HUES48 (cell line): ENCODE measurements around the gene FPR3.

Experiments used
- H3K27ac ChIP-seq: one replicate; pipeline ENCODE4 v1.7.0; 2013; ENCODE audit warnings: low read depth, low read length, inconsistent platforms
- H3K27me3 ChIP-seq: 2 replicates; pipeline ENCODE4 v1.6.1; 2013; ENCODE audit warnings: mild to moderate bottlenecking, low read length; ENCODE audit not compliant: control insufficient read depth, insufficient read depth
- H3K36me3 ChIP-seq: 2 replicates; pipeline ENCODE4 v1.6.1; 2013; ENCODE audit warnings: low read length; ENCODE audit not compliant: control insufficient read depth, insufficient read depth
- H3K4me1 ChIP-seq: 2 replicates; pipeline ENCODE4 v1.6.1; 2013; ENCODE audit warnings: mild to moderate bottlenecking, low read length; ENCODE audit not compliant: control insufficient read depth, insufficient read depth
- H3K4me3 ChIP-seq: 2 replicates; pipeline ENCODE4 v1.5.1; 2013; ENCODE audit warnings: mild to moderate bottlenecking, low read depth, low read length
- H3K9ac ChIP-seq: 2 replicates; pipeline ENCODE4 v1.6.1; 2013; ENCODE audit warnings: mild to moderate bottlenecking, low read depth, low read length, moderate library complexity
- H3K9me3 ChIP-seq: 2 replicates; pipeline ENCODE4 v1.6.1; 2013; ENCODE audit warnings: low read length; ENCODE audit not compliant: control insufficient read depth, insufficient read depth

Gene FPR3

GRCh38 chr19:51784109-51784785 lies 10.7 kb upstream of the FPR3 start:
- Histone ChIP-seq H3K27me3 (0 out of 2 replicates have a peak, but pooled peaks cover 8% of the 10 kb centered on the region), H3K9me3 (peaks cover 12% of the 10 kb centered on the region), H3K4me3 (no peak overlapping the region), H3K36me3 (no peaks in the 10 kb centered on the region), H3K9ac (no peak overlapping the region), H3K4me1 (no peaks in the 10 kb centered on the region), H3K27ac (no peak overlapping the region)

GRCh38 chr19:51784922-51785690 lies 9.9 kb upstream of the FPR3 start:
- Histone ChIP-seq H3K4me1 (no peaks in the 10 kb centered on the region), H3K9me3 (peaks cover 17% of the 10 kb centered on the region), H3K4me3 (no peak overlapping the region), H3K27ac (no peak overlapping the region), H3K27me3 (0 out of 2 replicates have a peak, but pooled peaks cover 7% of the 10 kb centered on the region), H3K9ac (no peak overlapping the region), H3K36me3 (no peaks in the 10 kb centered on the region)

- H3K27ac ChIP-seq = no peak overlapping the region
- no peaks in the 10 kb centered on the region for H3K4me1 ChIP-seq
- H3K36me3 ChIP-seq = no peaks in the 10 kb centered on the region
- H3K27me3 ChIP-seq = no peaks in the 10 kb centered on the region
- H3K9ac ChIP-seq = no peak overlapping the region
- no peak overlapping the region for H3K4me3 ChIP-seq
- H3K9me3 ChIP-seq = peaks cover 23% of the 10 kb centered on the region
Measured at GRCh38 chr19:51786646-51787494, 8.1 kb upstream of the FPR3 start.

GRCh38 chr19:51788029-51788428 lies 6.9 kb upstream of the FPR3 start:
- H3K4me3 ChIP-seq = no peak overlapping the region
- H3K27ac ChIP-seq = no peak overlapping the region
- H3K9me3 ChIP-seq = peaks cover 23% of the 10 kb centered on the region
- no peaks in the 10 kb centered on the region for H3K4me1 ChIP-seq
- no peak overlapping the region for H3K9ac ChIP-seq
- H3K27me3 ChIP-seq = no peaks in the 10 kb centered on the region
- no peaks in the 10 kb centered on the region for H3K36me3 ChIP-seq

- no peak overlapping the region for H3K9ac ChIP-seq
- no peaks in the 10 kb centered on the region for H3K27me3 ChIP-seq
Measured at GRCh38 chr19:51789061-51789795, 5.7 kb upstream of the FPR3 start.

GRCh38 chr19:51792932-51793331 lies 2.0 kb upstream of the FPR3 start:
- no peaks in the 10 kb centered on the region for H3K27me3 ChIP-seq
- H3K4me1 ChIP-seq = no peaks in the 10 kb centered on the region
- H3K27ac ChIP-seq = no peak overlapping the region

More at GRCh38 chr19:51789061-51789795, 5.7 kb upstream of the FPR3 start:
- Histone ChIP-seq H3K4me1 (no peaks in the 10 kb centered on the region), H3K9me3 (peaks cover 32% of the 10 kb centered on the region), H3K27ac (no peak overlapping the region), H3K36me3 (no peaks in the 10 kb centered on the region), H3K4me3 (no peak overlapping the region)

GRCh38 chr19:51793994-51794393 lies 963 bp upstream of the FPR3 start:
- Histone ChIP-seq H3K36me3 (no peaks in the 10 kb centered on the region), H3K9me3 (peaks cover 45% of the 10 kb centered on the region; the same call in 1 of the 2 replicates), H3K4me3 (no peak overlapping the region), H3K27ac (no peak overlapping the region), H3K9ac (no peak overlapping the region), H3K4me1 (no peaks in the 10 kb centered on the region), H3K27me3 (no peaks in the 10 kb centered on the region)

More at GRCh38 chr19:51792932-51793331, 2.0 kb upstream of the FPR3 start:
- no peaks in the 10 kb centered on the region for H3K36me3 ChIP-seq
- H3K9me3 ChIP-seq = peaks cover 40% of the 10 kb centered on the region
- no peak overlapping the region for H3K4me3 ChIP-seq
- H3K9ac ChIP-seq = no peak overlapping the region

- Histone ChIP-seq H3K36me3 (no peaks in the 10 kb centered on the region), H3K27me3 (no peaks in the 10 kb centered on the region), H3K4me3 (no peak overlapping the region), H3K9me3 (peaks cover 54% of the 10 kb centered on the region), H3K27ac (no peak overlapping the region), H3K9ac (no peak overlapping the region), H3K4me1 (no peaks in the 10 kb centered on the region)
Measured at GRCh38 chr19:51796195-51796679, 1.3 kb downstream of the FPR3 start.

- H3K27me3 ChIP-seq = no peaks in the 10 kb centered on the region
- peaks cover 59% of the 10 kb centered on the region for H3K9me3 ChIP-seq
- no peak overlapping the region for H3K4me3 ChIP-seq
- no peak overlapping the region for H3K9ac ChIP-seq
- no peak overlapping the region for H3K27ac ChIP-seq
- H3K4me1 ChIP-seq = no peaks in the 10 kb centered on the region
- no peaks in the 10 kb centered on the region for H3K36me3 ChIP-seq
Measured at GRCh38 chr19:51797480-51797879, 2.5 kb downstream of the FPR3 start.

GRCh38 chr19:51798062-51798461 lies 3.1 kb downstream of the FPR3 start:
- Histone ChIP-seq H3K9me3 (peaks cover 63% of the 10 kb centered on the region), H3K27me3 (no peaks in the 10 kb centered on the region), H3K27ac (no peak overlapping the region), H3K36me3 (no peaks in the 10 kb centered on the region), H3K4me3 (no peak overlapping the region), H3K9ac (no peak overlapping the region), H3K4me1 (no peaks in the 10 kb centered on the region)
